HG03432 (cell line): ENCODE measurements around the gene TM7SF3.

Source experiments
- ATAC-seq: cut with Tn5 transposase; IDR thresholded peaks from one replicate; pipeline ENCODE4 v1.9.1; 2021; ENCODE audit warnings: mild to moderate bottlenecking, moderate library complexity; ENCODE audit not compliant: unreplicated experiment

Gene TM7SF3

GRCh38 chr12:26935636-26936378 is 78.4 kb downstream of the TM7SF3 start:
- no peak for ATAC-seq

- ATAC-seq = no peak
Measured at GRCh38 chr12:26929590-26929989, 84.6 kb downstream of the TM7SF3 start.

GRCh38 chr12:26928661-26929060 is 85.5 kb downstream of the TM7SF3 start:
- no peak for ATAC-seq
